DOHH2 (cell line): Measurements from ENCODE around the gene CRIP1.

Experiments used
- EZH2phosphoT487 ChIP-seq: fragments of 200-600 bp; sonication (generic); IDR thresholded peaks from 2 replicates; pipeline ENCODE4 v1.6.1; 2017; ENCODE audit warnings: borderline replicate concordance, mild to moderate bottlenecking, antibody characterized with exemption, low read length, moderate library complexity, mixed read lengths
- TF ChIP-seq, protein P1 (sequence below): fragments of 200-600 bp; sonication (generic); IDR thresholded peaks from one replicate; pipeline ENCODE4 v1.5.1; 2014; ENCODE audit warnings: antibody characterized with exemption, mild to moderate bottlenecking, low read depth, low read length; ENCODE audit not compliant: poor library complexity, severe bottlenecking

DNA sequence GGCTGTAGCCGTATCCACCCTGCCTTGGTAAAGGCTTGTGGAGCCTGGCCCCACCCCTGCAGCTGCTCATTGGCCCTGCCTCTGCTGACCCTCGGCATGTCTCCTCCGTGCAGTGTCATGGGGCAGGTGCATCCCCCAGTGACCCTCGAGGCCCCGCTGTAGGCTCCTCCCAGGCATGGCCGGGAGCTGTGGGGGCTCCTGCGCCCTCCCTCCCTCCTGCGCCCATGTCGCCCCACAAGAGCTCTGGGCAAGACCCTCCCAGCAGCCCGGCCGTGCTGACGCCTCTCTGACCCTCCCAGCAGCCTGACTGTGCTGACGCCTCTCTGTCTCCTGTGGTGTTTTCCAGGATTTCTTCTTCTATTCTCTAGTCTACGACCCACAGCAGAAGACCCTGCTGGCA is 32.8 kb upstream of the CRIP1 start:
- TF ChIP-seq, protein P1, sequence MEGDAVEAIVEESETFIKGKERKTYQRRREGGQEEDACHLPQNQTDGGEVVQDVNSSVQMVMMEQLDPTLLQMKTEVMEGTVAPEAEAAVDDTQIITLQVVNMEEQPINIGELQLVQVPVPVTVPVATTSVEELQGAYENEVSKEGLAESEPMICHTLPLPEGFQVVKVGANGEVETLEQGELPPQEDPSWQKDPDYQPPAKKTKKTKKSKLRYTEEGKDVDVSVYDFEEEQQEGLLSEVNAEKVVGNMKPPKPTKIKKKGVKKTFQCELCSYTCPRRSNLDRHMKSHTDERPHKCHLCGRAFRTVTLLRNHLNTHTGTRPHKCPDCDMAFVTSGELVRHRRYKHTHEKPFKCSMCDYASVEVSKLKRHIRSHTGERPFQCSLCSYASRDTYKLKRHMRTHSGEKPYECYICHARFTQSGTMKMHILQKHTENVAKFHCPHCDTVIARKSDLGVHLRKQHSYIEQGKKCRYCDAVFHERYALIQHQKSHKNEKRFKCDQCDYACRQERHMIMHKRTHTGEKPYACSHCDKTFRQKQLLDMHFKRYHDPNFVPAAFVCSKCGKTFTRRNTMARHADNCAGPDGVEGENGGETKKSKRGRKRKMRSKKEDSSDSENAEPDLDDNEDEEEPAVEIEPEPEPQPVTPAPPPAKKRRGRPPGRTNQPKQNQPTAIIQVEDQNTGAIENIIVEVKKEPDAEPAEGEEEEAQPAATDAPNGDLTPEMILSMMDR, result no peak
- no peak for TF ChIP-seq EZH2phosphoT487
